ENCODE results near the gene MED28.

The MED28 gene

DNA sequence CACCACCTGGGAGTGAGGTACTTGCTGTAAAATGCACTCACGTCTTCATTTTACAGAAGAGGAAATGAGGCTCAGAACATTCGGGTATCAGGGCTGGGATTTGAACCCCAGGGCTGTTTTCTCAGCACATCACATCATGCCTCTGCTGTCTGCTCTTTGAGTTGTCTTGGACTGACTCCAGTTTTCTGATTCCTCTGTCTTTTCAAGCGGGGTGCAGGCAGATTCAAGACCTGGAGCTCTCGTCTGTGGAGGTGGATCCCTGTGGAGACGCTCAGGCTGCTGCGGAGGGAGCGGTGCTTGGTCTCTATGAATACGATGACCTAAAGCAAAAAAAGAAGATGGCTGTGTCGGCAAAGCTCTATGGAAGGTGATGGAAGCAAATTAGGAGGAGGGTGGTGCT, 31.2 kb upstream of the MED28 start:
- Histone ChIP-seq H3K9ac (ENCODE audit: low read length in 5 of 5) (no peak overlapping the region), H3K36me3 (ENCODE audit: control insufficient read depth in 5 of 5, insufficient read depth in 5 of 5, low read length in 5 of 5) (peaks cover 23 to 78% (median 69%) of the 10 kb centered on the region in 5 donors), H3K27me3 (ENCODE audit: control insufficient read depth in 5 of 5, insufficient read depth in 4 of 5, low read length in 5 of 5) (no peaks in the 10 kb centered on the region), H3K4me1 (ENCODE audit: control insufficient read depth in 5 of 5, insufficient read depth in 5 of 5, low read length in 5 of 5) (peaks cover 0 to 45% (median 23%) of the 10 kb centered on the region in 5 donors), H3K9me3 (ENCODE audit: control insufficient read depth in 5 of 5, low read length in 5 of 5) (no peaks in the 10 kb centered on the region), H3K27ac (ENCODE audit: low read depth, low read length) (no peak overlapping the region), H3K4me3 (ENCODE audit: low read depth in 1 of 5, low read length in 5 of 5) (no peak overlapping the region)

DNA sequence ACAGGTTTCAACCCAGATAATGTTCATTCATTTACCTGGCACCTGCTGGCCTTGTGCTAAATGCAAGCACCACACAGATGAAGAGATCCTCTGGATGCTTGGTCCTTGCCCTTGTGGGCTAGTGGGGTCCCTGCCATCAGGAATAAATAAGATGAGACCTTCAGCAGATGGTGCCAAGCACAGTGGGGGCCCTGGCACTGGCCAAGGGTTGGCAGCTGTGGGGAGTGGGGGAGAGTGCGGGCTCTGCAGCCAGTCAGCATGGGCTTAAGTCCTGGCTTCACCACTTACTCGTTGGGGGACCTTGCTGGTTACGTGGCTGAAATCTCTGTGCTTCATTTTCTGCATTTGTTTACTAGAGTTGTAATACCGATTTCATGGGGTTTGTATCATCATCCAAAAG, 30.5 kb upstream of the MED28 start:
- H3K4me3 ChIP-seq (ENCODE audit: low read depth in 1 of 5, low read length in 5 of 5) = no peak overlapping the region
- H3K9ac ChIP-seq (ENCODE audit: low read length in 5 of 5) = peak overlapping the region in 1 of 5 donors; percentile 5
- H3K27me3 ChIP-seq (ENCODE audit: control insufficient read depth in 5 of 5, insufficient read depth in 4 of 5, low read length in 5 of 5) = no peaks in the 10 kb centered on the region
- H3K9me3 ChIP-seq (ENCODE audit: control insufficient read depth in 5 of 5, low read length in 5 of 5) = no peaks in the 10 kb centered on the region
- peaks cover 23 to 84% (median 75%) of the 10 kb centered on the region in 5 donors for H3K36me3 ChIP-seq (ENCODE audit: control insufficient read depth in 5 of 5, insufficient read depth in 5 of 5, low read length in 5 of 5)
- H3K4me1 ChIP-seq (ENCODE audit: control insufficient read depth in 5 of 5, insufficient read depth in 5 of 5, low read length in 5 of 5) = peaks cover 0 to 39% (median 16%) of the 10 kb centered on the region in 5 donors
- H3K27ac ChIP-seq (ENCODE audit: low read depth, low read length) = no peak overlapping the region

DNA sequence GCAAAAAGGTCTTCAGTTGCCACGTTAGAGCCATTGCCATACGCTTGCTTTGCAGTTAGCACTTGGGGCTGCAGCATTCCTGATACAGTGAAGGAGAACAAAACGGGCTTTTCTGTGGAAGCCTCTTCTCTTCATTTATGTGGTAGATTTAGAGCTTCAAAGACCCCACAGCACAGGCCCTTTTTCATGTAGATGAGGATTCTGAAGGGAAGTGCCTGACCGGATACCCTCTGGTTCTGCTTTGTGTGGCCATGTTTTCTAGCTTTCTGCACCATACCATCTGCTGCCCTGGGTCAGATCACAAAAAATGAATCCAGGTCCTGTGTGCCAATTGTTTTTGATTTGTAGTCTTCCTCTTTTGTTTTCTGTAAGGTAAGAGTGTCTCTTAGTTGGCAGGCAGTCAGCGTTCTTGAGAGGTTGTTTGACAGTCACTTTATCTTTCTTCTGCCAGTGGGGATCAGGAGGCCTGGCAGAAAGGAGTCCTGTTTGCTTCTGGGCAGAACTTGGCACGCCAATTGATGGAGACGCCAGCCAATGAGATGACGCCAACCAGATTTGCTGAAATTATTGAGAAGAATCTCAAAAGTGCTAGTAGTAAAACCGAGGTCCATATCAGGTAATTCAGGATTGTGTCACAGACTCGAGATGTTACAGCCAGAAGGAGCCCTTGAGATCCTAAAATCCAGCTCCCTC, 29.8 kb upstream of the MED28 start:
- no peak overlapping the region for H3K9ac ChIP-seq (ENCODE audit: low read length in 5 of 5)
- no peak overlapping the region for H3K4me3 ChIP-seq (ENCODE audit: low read depth in 1 of 5, low read length in 5 of 5)
- H3K27ac ChIP-seq (ENCODE audit: low read depth, low read length) = no peak overlapping the region
- H3K9me3 ChIP-seq (ENCODE audit: control insufficient read depth in 5 of 5, low read length in 5 of 5) = no peaks in the 10 kb centered on the region
- peaks cover 0 to 31% (median 10%) of the 10 kb centered on the region in 5 donors for H3K4me1 ChIP-seq (ENCODE audit: control insufficient read depth in 5 of 5, insufficient read depth in 5 of 5, low read length in 5 of 5)
- H3K36me3 ChIP-seq (ENCODE audit: control insufficient read depth in 5 of 5, insufficient read depth in 5 of 5, low read length in 5 of 5) = peaks cover 24 to 92% (median 81%) of the 10 kb centered on the region in 5 donors
- H3K27me3 ChIP-seq (ENCODE audit: control insufficient read depth in 5 of 5, insufficient read depth in 4 of 5, low read length in 5 of 5) = no peaks in the 10 kb centered on the region

DNA sequence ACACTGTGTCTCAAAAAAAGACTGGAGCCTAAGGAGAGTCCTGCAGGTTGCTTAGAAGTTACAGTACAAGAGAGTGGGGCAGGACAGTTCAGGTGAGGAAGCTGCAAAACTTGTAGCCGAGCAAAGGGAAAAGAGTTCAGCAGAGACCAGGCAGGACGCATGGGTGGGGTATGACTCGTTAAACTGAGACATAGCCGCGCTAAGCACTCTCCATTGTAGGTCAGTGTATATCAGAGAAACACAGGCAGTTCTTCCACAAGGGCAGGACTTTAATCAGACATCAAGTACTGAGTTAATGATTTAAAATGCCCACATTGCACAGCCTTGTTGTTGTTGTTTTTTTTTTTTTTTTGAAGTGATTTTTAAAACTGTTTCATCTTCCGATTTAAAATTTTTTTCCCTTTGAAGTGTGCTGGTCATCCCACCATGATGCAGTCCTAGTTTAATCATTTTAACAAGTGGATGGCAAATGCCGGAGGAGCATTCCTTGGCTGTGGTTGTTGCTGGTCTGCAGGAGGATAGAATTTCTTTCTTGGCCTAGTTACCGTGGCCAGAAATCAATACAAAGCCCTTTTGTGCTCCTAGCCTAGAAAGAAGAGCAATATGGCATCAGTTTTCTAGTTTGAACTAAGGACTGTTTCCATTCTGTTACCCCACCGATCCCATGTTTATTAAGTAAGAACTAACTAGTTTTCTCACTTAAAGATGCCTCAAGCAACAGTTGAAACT, 27.2 kb upstream of the MED28 start:
- Histone ChIP-seq H3K4me1 (ENCODE audit: control insufficient read depth in 5 of 5, insufficient read depth in 5 of 5, low read length in 5 of 5) (peaks cover 0 to 14% (median 0%) of the 10 kb centered on the region in 5 donors), H3K9me3 (ENCODE audit: control insufficient read depth in 5 of 5, low read length in 5 of 5) (no peaks in the 10 kb centered on the region), H3K9ac (ENCODE audit: low read length in 5 of 5) (no peak overlapping the region), H3K4me3 (ENCODE audit: low read depth in 1 of 5, low read length in 5 of 5) (no peak overlapping the region), H3K36me3 (ENCODE audit: control insufficient read depth in 5 of 5, insufficient read depth in 5 of 5, low read length in 5 of 5) (peaks cover 22 to 98% (median 85%) of the 10 kb centered on the region in 5 donors), H3K27me3 (ENCODE audit: control insufficient read depth in 5 of 5, insufficient read depth in 4 of 5, low read length in 5 of 5) (no peaks in the 10 kb centered on the region), H3K27ac (ENCODE audit: low read depth, low read length) (no peak overlapping the region)

DNA sequence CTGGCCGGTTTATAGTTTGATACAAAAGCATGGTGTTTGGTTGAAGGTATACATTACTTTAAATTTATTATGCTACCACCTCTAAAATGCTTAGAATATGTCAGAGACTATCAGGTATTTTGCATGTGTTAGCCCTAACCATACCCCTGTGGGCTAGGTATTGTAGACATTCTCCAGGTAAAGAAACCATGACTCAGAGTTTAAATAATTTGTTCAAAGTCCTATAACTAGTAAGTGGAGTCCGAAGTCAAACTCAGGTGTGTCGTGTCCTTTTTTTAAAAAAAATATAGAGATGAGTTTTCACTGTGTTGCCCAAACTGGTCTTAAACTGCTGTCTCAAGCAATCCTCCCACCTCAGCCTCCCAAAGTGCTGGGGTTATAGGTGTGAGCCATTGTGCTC, 25.1 kb upstream of the MED28 start:
- Histone ChIP-seq H3K4me1 (ENCODE audit: control insufficient read depth in 5 of 5, insufficient read depth in 5 of 5, low read length in 5 of 5) (no peaks in the 10 kb centered on the region), H3K9ac (ENCODE audit: low read length in 5 of 5) (no peak overlapping the region), H3K27me3 (ENCODE audit: control insufficient read depth in 5 of 5, insufficient read depth in 4 of 5, low read length in 5 of 5) (no peaks in the 10 kb centered on the region), H3K36me3 (ENCODE audit: control insufficient read depth in 5 of 5, insufficient read depth in 5 of 5, low read length in 5 of 5) (peaks cover 32 to 96% (median 77%) of the 10 kb centered on the region in 5 donors), H3K27ac (ENCODE audit: low read depth, low read length) (no peak overlapping the region), H3K9me3 (ENCODE audit: control insufficient read depth in 5 of 5, low read length in 5 of 5) (no peaks in the 10 kb centered on the region), H3K4me3 (ENCODE audit: low read depth in 1 of 5, low read length in 5 of 5) (no peak overlapping the region)

DNA sequence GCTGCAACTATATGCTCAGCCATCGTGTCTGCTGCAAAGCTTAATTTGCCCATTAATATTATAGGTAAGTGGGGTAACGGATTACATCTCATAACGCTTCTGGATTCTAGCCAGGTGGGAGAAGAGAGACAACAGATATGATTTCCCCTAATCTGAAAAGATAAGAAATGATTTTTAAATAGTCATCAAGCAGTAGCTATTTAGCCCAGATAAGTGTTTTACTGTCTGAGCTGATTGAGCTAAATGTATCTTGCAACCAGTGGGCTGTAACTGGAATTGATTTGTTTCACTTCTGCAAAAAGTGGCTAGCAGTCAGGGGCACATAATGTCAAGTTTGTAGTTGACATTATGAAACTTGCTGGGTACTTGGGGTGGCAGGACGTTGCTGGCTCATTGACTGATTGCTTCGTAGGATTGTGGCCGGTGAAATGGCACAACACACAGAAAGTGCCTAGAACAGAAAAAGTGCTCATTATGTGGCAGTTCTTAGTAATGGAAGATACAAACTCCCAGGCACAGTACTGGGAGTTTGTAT, 18.9 kb upstream of the MED28 start:
- H3K27me3 ChIP-seq (ENCODE audit: control insufficient read depth in 5 of 5, insufficient read depth in 4 of 5, low read length in 5 of 5) = no peaks in the 10 kb centered on the region
- H3K9ac ChIP-seq (ENCODE audit: low read length in 5 of 5) = no peak overlapping the region
- peaks cover 0 to 8% (median 0%) of the 10 kb centered on the region in 5 donors for H3K4me1 ChIP-seq (ENCODE audit: control insufficient read depth in 5 of 5, insufficient read depth in 5 of 5, low read length in 5 of 5)
- no peak overlapping the region for H3K27ac ChIP-seq (ENCODE audit: low read depth, low read length)
- no peaks in the 10 kb centered on the region for H3K9me3 ChIP-seq (ENCODE audit: control insufficient read depth in 5 of 5, low read length in 5 of 5)
- peaks cover 34 to 96% (median 73%) of the 10 kb centered on the region in 5 donors for H3K36me3 ChIP-seq (ENCODE audit: control insufficient read depth in 5 of 5, insufficient read depth in 5 of 5, low read length in 5 of 5)
- H3K4me3 ChIP-seq (ENCODE audit: low read depth in 1 of 5, low read length in 5 of 5) = no peak overlapping the region

DNA sequence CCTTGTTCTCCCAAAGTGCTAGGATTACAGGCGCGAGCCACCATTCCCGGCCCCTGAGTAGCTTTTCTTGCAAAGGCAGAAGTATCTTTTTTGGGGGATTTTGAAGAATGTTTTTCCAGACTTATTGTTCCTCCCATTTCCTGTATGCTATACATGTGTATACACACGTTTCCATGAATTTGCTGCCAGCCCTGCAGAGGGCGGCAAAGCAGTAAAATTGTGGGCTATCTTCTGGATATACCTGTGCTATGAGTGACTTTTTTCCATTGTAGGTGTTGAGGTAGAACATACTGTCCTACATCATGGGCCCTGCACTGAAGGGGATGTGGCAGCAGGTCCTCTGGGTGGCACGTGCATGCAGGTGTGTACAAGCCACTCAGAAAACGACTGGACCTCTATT, 16.9 kb upstream of the MED28 start:
- H3K9me3 ChIP-seq (ENCODE audit: control insufficient read depth in 5 of 5, low read length in 5 of 5) = no peaks in the 10 kb centered on the region
- H3K36me3 ChIP-seq (ENCODE audit: control insufficient read depth in 5 of 5, insufficient read depth in 5 of 5, low read length in 5 of 5) = peaks cover 45 to 95% (median 80%) of the 10 kb centered on the region in 5 donors
- H3K4me1 ChIP-seq (ENCODE audit: control insufficient read depth in 5 of 5, insufficient read depth in 5 of 5, low read length in 5 of 5) = peaks cover 0 to 8% (median 0%) of the 10 kb centered on the region in 5 donors
- H3K27me3 ChIP-seq (ENCODE audit: control insufficient read depth in 5 of 5, insufficient read depth in 4 of 5, low read length in 5 of 5) = no peaks in the 10 kb centered on the region
- no peak overlapping the region for H3K27ac ChIP-seq (ENCODE audit: low read depth, low read length)
- no peak overlapping the region for H3K9ac ChIP-seq (ENCODE audit: low read length in 5 of 5)
- H3K4me3 ChIP-seq (ENCODE audit: low read depth in 1 of 5, low read length in 5 of 5) = no peak overlapping the region

DNA sequence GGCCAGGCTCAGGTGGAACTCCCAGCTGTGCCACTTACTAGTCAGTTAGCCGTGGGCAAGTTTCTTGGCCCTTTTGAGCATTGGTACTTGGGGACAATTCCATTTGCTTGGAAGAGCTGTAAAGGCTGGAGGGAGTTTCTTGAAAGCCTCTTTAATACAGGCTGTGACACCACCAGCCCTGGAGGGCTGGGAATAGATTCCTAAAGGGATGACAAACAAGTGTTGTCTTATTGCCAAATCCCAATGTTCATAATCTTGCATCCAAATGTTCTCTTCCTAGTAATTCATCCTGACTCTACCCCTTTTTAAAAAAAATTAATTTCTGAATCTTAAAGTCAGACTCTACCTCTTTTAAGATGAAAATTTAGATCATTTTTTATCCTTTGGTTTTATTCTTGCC, 14.6 kb upstream of the MED28 start:
- Histone ChIP-seq H3K4me3 (ENCODE audit: low read depth in 1 of 5, low read length in 5 of 5) (no peak overlapping the region), H3K9me3 (ENCODE audit: control insufficient read depth in 5 of 5, low read length in 5 of 5) (no peaks in the 10 kb centered on the region), H3K27me3 (ENCODE audit: control insufficient read depth in 5 of 5, insufficient read depth in 4 of 5, low read length in 5 of 5) (no peaks in the 10 kb centered on the region), H3K9ac (ENCODE audit: low read length in 5 of 5) (no peak overlapping the region), H3K4me1 (ENCODE audit: control insufficient read depth in 5 of 5, insufficient read depth in 5 of 5, low read length in 5 of 5) (peaks cover 0 to 8% (median 0%) of the 10 kb centered on the region in 5 donors), H3K27ac (ENCODE audit: low read depth, low read length) (no peak overlapping the region), H3K36me3 (ENCODE audit: control insufficient read depth in 5 of 5, insufficient read depth in 5 of 5, low read length in 5 of 5) (peaks cover 29 to 90% (median 73%) of the 10 kb centered on the region in 5 donors)

DNA sequence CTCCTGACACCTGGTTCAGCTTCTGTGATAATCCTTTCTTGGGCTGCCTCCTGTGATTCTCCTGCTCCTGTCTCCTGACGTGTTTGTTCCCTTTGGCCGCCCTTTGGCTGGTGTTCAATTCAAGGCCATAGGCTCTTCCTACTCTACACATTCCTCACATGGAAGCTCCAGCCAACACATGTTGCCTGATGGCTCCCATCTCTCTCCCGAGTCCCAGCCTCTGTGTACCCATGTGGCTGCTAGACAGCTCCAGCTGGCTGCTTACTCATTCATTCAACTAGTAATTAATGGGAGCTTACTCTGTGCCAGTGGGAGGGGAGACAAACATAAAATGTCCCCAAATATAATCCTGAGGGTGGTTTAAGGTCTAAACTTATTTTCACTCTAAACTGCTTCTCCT, 9.2 kb upstream of the MED28 start:
- Histone ChIP-seq H3K36me3 (ENCODE audit: control insufficient read depth in 5 of 5, insufficient read depth in 5 of 5, low read length in 5 of 5) (peaks cover 35 to 78% (median 64%) of the 10 kb centered on the region in 5 donors), H3K9ac (ENCODE audit: low read length in 5 of 5) (no peak overlapping the region), H3K27ac (ENCODE audit: low read depth, low read length) (no peak overlapping the region), H3K4me1 (ENCODE audit: control insufficient read depth in 5 of 5, insufficient read depth in 5 of 5, low read length in 5 of 5) (no peaks in the 10 kb centered on the region), H3K27me3 (ENCODE audit: control insufficient read depth in 5 of 5, insufficient read depth in 4 of 5, low read length in 5 of 5) (no peaks in the 10 kb centered on the region), H3K9me3 (ENCODE audit: control insufficient read depth in 5 of 5, low read length in 5 of 5) (no peaks in the 10 kb centered on the region), H3K4me3 (ENCODE audit: low read depth in 1 of 5, low read length in 5 of 5) (no peak overlapping the region)
